Astrocyte of the cerebellum (primary cell): Measurements from ENCODE around the gene RNASEL.
"Not testable (repeated sequence)": the region's sequence is repeated elsewhere in the genome, so short reads cannot be mapped to it uniquely, and the experiment has no call there.

Experiments
- DNase-seq: peaks from one replicate; pipeline ENCODE4 v3.0.0-alpha.2; 2011; ENCODE audit warnings: low read depth
- H3K4me3 ChIP-seq: 2 replicates; pipeline ENCODE4 v1.5.1; 2011; ENCODE audit warnings: mild to moderate bottlenecking, low read depth, low read length, moderate library complexity
- CTCF ChIP-seq: IDR thresholded peaks from 2 replicates; pipeline ENCODE4 v1.5.1; 2012; ENCODE audit warnings: low read length, low read depth, moderate library complexity, mild to moderate bottlenecking; ENCODE audit errors: missing control alignments
- in situ Hi-C: cut with HindIII; loops from 2 replicates; pipeline ENCODE4 v1.10.0; 2017; ENCODE audit warnings: low sequenced_read_pairs

Gene RNASEL

GRCh38 chr1:182633031-182633430, 44.0 kb upstream of the RNASEL start:
- in situ Hi-C loops: no loop called here
- H3K4me3 ChIP-seq: no peak overlapping the region
- no peak for TF ChIP-seq CTCF

GRCh38 chr1:182632441-182632857, 43.4 kb upstream of the RNASEL start:
- H3K4me3 ChIP-seq, DNase-seq, in situ Hi-C loops: not testable (repeated sequence)

More at GRCh38 chr1:182633031-182633430, 44.0 kb upstream of the RNASEL start:
- DNase-seq: no peak

GRCh38 chr1:182631954-182632353, 42.9 kb upstream of the RNASEL start:
- TF ChIP-seq CTCF: no peak
- no peak overlapping the region for H3K4me3 ChIP-seq
- in situ Hi-C loops: no loop called here
- no peak for DNase-seq

GRCh38 chr1:182631053-182631677, 42.1 kb upstream of the RNASEL start:
- in situ Hi-C loops: no loop called here
- no peak for TF ChIP-seq CTCF
- DNase-seq: no peak
- no peak overlapping the region for H3K4me3 ChIP-seq

GRCh38 chr1:182630586-182630985, 41.5 kb upstream of the RNASEL start:
- no peak overlapping the region for H3K4me3 ChIP-seq
- no peak for DNase-seq
- in situ Hi-C loops: no loop called here
- TF ChIP-seq CTCF: no peak

GRCh38 chr1:182629499-182630096, 40.5 kb upstream of the RNASEL start:
- no peak for TF ChIP-seq CTCF
- no peak overlapping the region for H3K4me3 ChIP-seq
- no peak for DNase-seq
- in situ Hi-C loops: no loop called here

- DNase-seq: no peak
- in situ Hi-C loops: no loop called here
- H3K4me3 ChIP-seq: no peak overlapping the region
- no peak for TF ChIP-seq CTCF
Measured at GRCh38 chr1:182629080-182629479, 40.0 kb upstream of the RNASEL start.
